ENCODE results near the gene TFR2.

GRCh38 chr7:100630066-100630465 lies 11.3 kb downstream of the TFR2 start:
- TF ChIP-seq CTCF (IDR thresholded peaks at IDR 0.05) (no peak), POLR2A (IDR thresholded peaks at IDR 0.05) (no peak)
